Left renal pelvis (tissue), 4 donors: Measurements from ENCODE around the gene CAPN15. TPM values are rescaled to one million over a fixed set of nuclear protein-coding genes. Genes with fewer than 3 reads are reported as not detected.
"Not testable (repeated sequence)": the region's sequence is repeated elsewhere in the genome, so short reads cannot be mapped to it uniquely, and the experiment has no call there.

Experiments used
- DNase-seq, 4 donors: peaks; one replicate each; pipeline ENCODE4 v3.0.0-alpha.2; 2013; ENCODE audit warnings: low read depth in 4 of 4, low spot score in 3 of 4
- polyA plus RNA-seq, 4 donors: library from polyadenylated mRNA; unstranded; fragments of 120-200 nt; gene quantifications; one replicate each; pipeline ENCODE4 v1.2.1, GENCODE V29; 2013; ENCODE audit not compliant: insufficient read length in 4 of 4

The CAPN15 gene
- polyA plus RNA-seq, 4 donors, result 16.2 to 36.6 (median 23.5) TPM

DNA sequence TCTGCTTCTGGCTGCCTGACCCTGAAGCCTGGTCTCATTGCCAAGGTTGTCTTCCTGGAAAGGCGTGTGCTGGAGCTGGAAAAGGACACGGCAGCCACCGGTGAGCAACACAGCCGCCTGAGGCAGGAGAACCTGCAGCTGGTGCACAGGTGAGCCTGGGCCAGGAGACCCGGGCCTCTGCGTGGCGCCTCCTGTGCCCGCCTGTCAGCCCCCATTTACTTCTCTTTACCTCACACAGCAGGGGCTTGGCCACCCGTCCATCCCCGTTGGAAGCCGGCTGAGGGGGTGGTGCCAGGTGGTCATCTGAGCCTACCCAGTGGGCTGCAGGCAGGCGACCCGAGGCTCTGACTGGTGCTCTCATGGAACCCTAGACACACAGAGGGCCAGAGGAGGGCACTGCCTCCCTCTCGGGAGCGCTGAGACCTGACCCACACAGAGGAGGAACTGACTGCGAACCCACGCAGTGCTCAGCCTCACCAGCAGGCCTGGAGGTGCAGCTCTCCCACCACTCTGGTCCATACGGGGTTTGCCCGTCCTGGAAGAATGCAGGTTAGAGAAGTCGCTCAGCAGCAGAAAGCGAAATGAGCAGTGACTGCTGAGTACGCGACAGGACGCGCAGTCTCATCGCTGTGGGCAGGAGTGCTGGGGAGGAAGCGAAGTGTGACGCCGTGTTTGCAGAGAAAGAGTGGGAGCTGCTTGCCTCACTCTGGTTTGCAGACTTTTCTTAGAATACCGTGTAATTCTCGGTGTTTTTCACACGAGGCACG, 21.9 kb upstream of the CAPN15 start:
- DNase-seq, result no peak

GRCh38 chr16:506246-506546, 21.3 kb upstream of the CAPN15 start:
- no peak for DNase-seq

DNA sequence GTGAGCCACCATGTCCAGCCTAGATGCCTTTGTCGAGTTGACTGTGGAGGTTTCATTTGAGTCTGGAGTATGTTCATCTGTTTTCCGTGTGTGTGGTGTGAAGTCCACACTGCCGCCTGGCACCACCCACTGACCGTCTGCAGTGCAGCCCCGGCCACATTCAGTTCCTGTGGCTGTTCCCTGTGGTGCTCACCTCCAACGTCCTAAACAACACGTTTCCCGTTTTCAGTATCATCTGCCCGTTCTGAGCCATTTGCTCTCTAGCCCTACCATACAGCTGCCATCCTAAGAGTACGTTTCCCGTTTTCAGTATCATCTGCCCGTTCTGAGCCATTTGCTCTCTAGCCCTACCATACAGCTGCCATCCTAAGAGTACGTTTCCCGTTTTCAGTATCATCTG, 20.0 kb upstream of the CAPN15 start:
- not testable (repeated sequence) for DNase-seq

DNA sequence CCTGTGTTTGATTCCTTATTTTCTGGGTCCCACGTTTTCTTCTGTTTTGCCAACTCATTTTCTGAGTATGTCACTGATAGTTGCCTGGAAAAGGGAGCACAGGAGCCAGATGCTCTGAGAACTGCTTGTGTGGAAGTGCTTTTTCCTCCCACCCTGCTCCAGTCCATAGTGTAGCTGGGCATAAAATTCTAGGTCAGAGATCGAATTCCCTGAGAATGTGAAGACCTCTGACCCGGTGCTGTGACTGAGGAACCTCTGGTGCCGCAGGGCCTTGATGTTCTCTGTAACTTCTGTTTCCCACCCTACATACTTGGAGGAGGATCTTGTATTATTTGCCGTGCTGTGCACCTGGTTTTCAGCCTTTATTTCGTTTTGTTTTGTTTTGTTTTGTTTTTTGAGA, 19.5 kb upstream of the CAPN15 start:
- DNase-seq, result no peak

DNA sequence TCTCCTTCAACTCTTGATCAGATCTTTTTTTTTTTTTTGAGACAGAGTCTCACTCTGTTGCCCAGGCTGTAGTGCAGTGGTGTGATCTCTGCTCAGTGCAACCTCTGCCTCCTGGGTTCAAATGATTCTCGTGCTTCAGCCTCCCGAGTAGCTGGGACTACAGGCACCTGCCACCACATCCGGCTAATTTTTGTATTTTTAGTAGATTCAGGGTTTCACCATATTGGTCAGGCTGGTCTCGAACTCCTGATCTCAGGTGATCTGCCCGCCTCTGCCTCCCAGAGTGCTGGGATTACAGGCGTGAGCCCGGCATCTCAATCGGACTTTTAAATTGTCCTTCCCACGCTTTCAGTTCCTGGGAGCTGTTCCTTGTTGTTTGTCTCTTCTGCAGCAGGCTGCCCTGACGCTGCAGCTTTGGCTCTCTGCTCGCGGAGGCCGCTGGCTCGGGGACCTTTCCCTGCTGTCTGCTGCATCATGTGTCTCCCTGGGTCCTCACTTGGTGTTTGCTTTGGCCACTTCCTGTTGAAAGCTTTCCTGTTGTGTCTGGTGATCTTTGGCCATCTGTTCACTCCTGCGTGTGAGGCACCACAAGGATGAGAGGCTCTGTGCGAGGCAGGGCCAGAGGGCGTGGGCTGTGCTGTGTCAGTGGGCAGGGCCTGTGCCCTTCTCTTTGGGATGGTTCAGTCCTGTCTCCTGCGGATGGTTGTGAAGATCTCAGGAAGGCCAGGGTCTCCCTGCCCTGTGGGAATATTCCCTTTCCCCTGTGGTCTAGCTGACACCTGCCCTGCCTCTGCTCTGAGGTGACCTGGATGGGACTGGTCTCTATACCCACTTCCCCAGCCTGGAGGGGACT, 18.4 kb upstream of the CAPN15 start:
- no peak for DNase-seq

GRCh38 chr16:510066-510825, 17.3 kb upstream of the CAPN15 start:
- no peak for DNase-seq

- no peak for DNase-seq
Measured at GRCh38 chr16:512802-513201, 14.7 kb upstream of the CAPN15 start.

DNA sequence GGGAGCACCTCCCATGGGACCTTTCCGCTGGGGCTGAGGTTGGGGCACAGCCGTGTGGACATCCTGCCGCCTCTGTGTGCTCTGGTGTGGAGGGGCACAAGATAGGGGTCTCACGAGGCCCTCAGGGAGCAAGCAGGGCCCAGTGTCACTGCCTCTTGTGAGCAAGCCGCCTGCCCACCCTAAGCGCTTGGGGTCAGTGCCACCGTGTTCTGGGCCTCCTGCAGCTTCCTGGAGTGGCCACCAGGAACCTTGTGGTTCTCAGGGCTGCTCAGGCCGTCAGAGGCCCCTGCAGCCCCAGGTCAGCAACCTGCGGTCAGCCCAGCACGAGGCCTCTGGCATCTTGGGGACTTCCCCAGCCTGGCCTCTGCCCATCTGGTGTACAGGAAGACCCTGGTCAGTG, 13.6 kb upstream of the CAPN15 start:
- DNase-seq, result no peak

DNA sequence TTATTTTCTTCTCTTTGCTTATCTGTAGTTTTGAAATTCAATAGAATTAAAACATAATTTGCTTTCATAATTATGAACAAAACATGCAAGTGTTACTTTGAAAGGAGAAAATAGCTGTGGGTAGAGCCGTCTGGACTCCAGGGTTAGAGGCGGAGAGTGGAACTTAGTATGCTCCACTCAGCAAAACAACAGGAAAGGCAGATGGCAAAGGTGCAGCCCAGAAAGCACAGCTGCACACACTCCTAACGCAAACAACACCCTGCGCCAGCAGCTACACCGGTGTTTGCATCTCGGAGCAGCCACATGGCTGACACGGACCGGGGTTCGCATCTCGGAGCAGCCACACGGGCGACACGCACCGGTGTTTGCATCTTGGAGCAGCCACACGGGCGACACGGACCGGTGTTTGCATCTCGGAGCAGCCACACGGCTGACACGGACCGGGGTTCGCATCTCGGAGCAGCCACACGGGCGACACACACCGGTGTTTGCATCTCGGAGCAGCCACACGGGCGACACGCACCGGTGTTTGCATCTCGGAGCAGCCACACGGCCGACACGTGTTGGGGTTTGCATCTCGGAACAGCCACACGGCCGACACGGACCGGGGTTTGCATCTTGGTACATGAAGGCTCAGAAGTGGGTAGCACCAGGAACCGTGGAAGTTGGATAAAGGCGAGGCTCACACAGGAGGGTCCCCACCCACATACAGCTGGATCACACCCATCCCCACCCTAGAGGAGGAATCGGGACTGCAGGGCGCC, 12.2 kb upstream of the CAPN15 start:
- no peak for DNase-seq

- DNase-seq, result no peak
Measured at GRCh38 chr16:515939-516226, 11.6 kb upstream of the CAPN15 start.

DNA sequence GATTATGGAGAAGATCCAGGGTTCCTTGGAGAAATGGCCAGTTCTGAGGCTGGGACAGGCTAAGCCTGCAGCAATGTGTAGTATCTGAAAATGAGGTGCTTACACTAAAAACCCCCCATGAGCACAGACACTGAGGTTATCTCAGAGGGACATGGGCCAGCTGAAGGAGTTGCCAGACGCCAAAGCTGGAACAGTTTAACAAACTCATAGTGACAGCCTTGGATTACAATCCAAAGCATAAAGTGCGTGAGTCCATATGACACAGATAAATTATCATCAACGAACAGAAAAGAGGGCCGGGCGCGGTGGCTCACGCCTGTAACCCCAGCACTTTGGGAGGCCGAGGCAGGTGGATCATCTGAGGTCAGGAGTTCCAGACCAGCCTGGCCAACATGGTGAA, 11.2 kb upstream of the CAPN15 start:
- no peak for DNase-seq

GRCh38 chr16:518858-519257, 8.7 kb upstream of the CAPN15 start:
- no peak for DNase-seq

GRCh38 chr16:519425-519824, 8.1 kb upstream of the CAPN15 start:
- DNase-seq, result no peak

- no peak for DNase-seq
Measured at GRCh38 chr16:519841-520687, 7.4 kb upstream of the CAPN15 start.

GRCh38 chr16:520847-521246, 6.7 kb upstream of the CAPN15 start:
- DNase-seq, result no peak

GRCh38 chr16:521381-522210, 5.9 kb upstream of the CAPN15 start:
- DNase-seq, result no peak

DNA sequence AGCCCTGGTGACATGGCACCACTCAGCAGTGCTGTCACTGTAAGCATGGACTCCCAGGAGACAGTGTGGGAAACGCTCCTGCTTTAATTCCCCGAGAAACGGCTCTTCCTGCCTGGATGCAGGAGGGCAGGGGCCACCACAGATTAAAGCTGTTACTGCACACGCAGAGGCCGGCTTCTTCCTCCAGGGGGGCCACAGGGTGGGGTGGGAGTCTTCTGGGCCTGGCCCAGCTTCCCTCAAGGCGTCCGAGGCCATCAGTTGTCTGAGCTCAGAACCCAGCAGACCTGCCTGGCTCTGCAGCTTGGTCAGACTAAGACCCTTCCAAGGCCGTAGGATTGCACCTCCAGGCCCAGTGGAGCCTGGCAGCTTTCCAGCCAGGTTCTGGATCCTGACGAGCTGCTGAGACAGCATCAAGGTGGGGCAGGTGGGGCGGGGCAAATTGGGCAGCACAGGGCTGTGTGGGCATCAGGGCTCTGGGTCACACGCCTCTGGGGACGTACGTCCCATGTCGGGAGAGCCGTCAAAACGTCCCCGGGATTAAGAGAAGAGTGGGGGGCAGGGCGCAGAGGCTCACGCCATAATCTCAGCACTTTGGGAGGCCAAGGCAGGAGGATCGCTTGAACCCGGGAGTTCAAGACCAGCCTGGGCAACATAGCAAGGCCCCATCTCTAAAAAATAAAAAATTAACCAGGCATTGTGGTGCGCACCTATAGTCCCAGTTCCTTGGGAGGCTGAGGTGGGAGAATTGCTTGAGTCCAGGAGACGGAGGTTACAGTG, 5.0 kb upstream of the CAPN15 start:
- no peak for DNase-seq

DNA sequence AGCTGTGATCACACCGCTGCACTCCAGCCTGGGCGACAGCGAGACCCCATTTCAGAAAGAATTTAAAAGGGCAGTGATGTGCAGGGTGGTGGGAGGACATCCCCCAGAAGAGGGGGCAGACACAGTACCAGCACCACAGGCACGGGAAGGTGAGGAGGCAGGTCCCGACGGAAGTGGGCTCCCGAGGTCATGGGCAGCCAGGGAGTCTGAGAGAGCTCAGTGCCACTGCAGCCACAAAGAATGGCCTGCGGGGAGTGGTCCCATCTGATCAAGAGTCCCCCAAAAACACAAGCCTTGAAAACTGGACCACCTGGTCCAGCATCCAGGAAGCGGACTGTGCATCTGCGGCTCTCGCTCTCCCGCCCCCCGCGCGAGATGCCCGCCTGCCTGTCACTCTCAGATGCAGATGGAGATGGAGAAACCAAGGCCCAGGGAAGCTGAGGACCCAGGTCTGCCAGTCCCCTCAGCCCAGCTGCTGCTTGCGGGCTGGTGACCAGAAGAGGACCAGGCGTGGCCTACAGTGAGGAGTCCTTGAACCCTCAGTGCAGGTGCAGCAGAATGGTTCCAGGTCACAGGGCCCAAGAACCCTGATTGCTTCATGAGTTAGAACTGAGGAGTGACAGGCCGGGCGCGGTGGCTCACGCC, 4.3 kb upstream of the CAPN15 start:
- no peak for DNase-seq
